GM21528 (cell line): ENCODE results near the gene GCNT2.
"Not testable (repeated sequence)": the region's sequence is repeated elsewhere in the genome, so short reads cannot be mapped to it uniquely, and the experiment has no call there.

Experiments used
- ATAC-seq: cut with Tn5 transposase; IDR thresholded peaks from one replicate; pipeline ENCODE4 v1.9.1; 2021; ENCODE audit warnings: mild to moderate bottlenecking, moderate library complexity; ENCODE audit not compliant: unreplicated experiment, low FRiP score

The GCNT2 gene

GRCh38 chr6:10644225-10644624 is 123.1 kb downstream of the GCNT2 start:
- no peak for ATAC-seq

GRCh38 chr6:10655508-10656055 is 134.4 kb downstream of the GCNT2 start:
- ATAC-seq: peak; percentile 61

GRCh38 chr6:10658910-10659698 is 138.0 kb downstream of the GCNT2 start:
- ATAC-seq: no peak

- ATAC-seq: no peak
These were observed 138.7 kb downstream of the GCNT2 start for GRCh38 chr6:10659699-10660348.

GRCh38 chr6:10660431-10661191 is 139.5 kb downstream of the GCNT2 start:
- not testable (repeated sequence) for ATAC-seq

GRCh38 chr6:10662207-10662606 is 141.1 kb downstream of the GCNT2 start:
- ATAC-seq: no peak

GRCh38 chr6:10662742-10663141 is 141.6 kb downstream of the GCNT2 start:
- no peak for ATAC-seq

- not testable (repeated sequence) for ATAC-seq
These were observed 144.4 kb downstream of the GCNT2 start for GRCh38 chr6:10665595-10665994.

- ATAC-seq: no peak
These were observed 147.2 kb downstream of the GCNT2 start for GRCh38 chr6:10668126-10668917.

- no peak for ATAC-seq
These were observed 155.3 kb downstream of the GCNT2 start for GRCh38 chr6:10676403-10676802.

GRCh38 chr6:10678456-10678855 is 157.3 kb downstream of the GCNT2 start:
- ATAC-seq: no peak
